ENCODE measurements around the gene AKR1C1.
"Not testable (repeated sequence)": the region's sequence is repeated elsewhere in the genome, so short reads cannot be mapped to it uniquely, and the experiment has no call there.

- TF ChIP-seq REST (IDR thresholded peaks at IDR 0.05; ENCODE audit: insufficient read depth in 1 of 2, low read depth in 2 of 2, low read length in 1 of 2); CTCF (IDR thresholded peaks at IDR 0.05); POLR2AphosphoS5 (IDR thresholded peaks at IDR 0.05; ENCODE audit: low read depth, low read length); TCF7L2 (IDR thresholded peaks at IDR 0.05; ENCODE audit: low read depth, low read length); SIN3A (IDR thresholded peaks at IDR 0.05; ENCODE audit: borderline replicate concordance, insufficient read depth, low read depth, low read length): not testable (repeated sequence)
These were observed 6.1 kb upstream of the AKR1C1 start for GRCh38 chr10:4956955-4957645.

Measured in Panc1 (cell line).